NK-92 treated with Interleukin-12 subunit alpha and Interleukin-12 subunit beta, amount 100 ng/mL, for 24 hours (cell line): ENCODE results near the gene USH1G.

Source experiments
- DNase-seq: peaks from one replicate; lab custom pipeline; 2025; lab: John Stamatoyannopoulos, UW

The USH1G gene

GRCh38 chr17:74954115-74954514, 31.1 kb upstream of the USH1G start:
- DNase-seq = no peak

- DNase-seq = no peak
Measured at GRCh38 chr17:74953134-74953687, 30.2 kb upstream of the USH1G start.

- no peak for DNase-seq
Measured at GRCh38 chr17:74952431-74953133, 29.5 kb upstream of the USH1G start.

- no peak for DNase-seq
Measured at GRCh38 chr17:74951680-74952421, 28.8 kb upstream of the USH1G start.

GRCh38 chr17:74951065-74951464, 28.0 kb upstream of the USH1G start:
- DNase-seq = no peak

- DNase-seq = no peak
Measured at GRCh38 chr17:74950207-74950606, 27.2 kb upstream of the USH1G start.

- DNase-seq = no peak
Measured at GRCh38 chr17:74949455-74950115, 26.5 kb upstream of the USH1G start.

GRCh38 chr17:74947041-74947754, 24.1 kb upstream of the USH1G start:
- no peak for DNase-seq

- no peak for DNase-seq
Measured at GRCh38 chr17:74946641-74947040, 23.6 kb upstream of the USH1G start.

GRCh38 chr17:74945543-74945942, 22.5 kb upstream of the USH1G start:
- DNase-seq = no peak

GRCh38 chr17:74943808-74944522, 20.9 kb upstream of the USH1G start:
- no peak for DNase-seq

GRCh38 chr17:74941128-74941725, 18.2 kb upstream of the USH1G start:
- DNase-seq = no peak

GRCh38 chr17:74939534-74939933, 16.5 kb upstream of the USH1G start:
- DNase-seq = no peak

GRCh38 chr17:74938194-74938950, 15.3 kb upstream of the USH1G start:
- DNase-seq = no peak

GRCh38 chr17:74937064-74938051, 14.3 kb upstream of the USH1G start:
- DNase-seq = no peak

- no peak for DNase-seq
Measured at GRCh38 chr17:74936470-74936799, 13.4 kb upstream of the USH1G start.

- DNase-seq = no peak
Measured at GRCh38 chr17:74935585-74936469, 12.8 kb upstream of the USH1G start, which contains the start of gene OTOP3. OTOP3 (plus strand) TSS chr17:74935898; CDS start chr17:74935922, 24 bp downstream.

GRCh38 chr17:74935048-74935447, 12.0 kb upstream of the USH1G start:
- DNase-seq = no peak
